ENCODE measurements around the gene ENKD1.

- TF ChIP-seq RARB (CRISPR knock-in tag; IDR thresholded peaks at IDR 0.05) (no peak), CREB5 (CRISPR knock-in tag; IDR thresholded peaks at IDR 0.05; ENCODE audit: low read depth) (no peak), CSDC2 (CRISPR knock-in tag; IDR thresholded peaks at IDR 0.05) (no peak), TCF4 (CRISPR knock-in tag; IDR thresholded peaks at IDR 0.05; ENCODE audit: borderline replicate concordance) (no peak), TOX (CRISPR knock-in tag; IDR thresholded peaks at IDR 0.05; ENCODE audit: borderline replicate concordance) (no peak)
Measured at GRCh38 chr16:67657017-67657608, 9.4 kb downstream of the ENKD1 start.

Data from SK-N-SH treated with all-trans-retinoic acid at 6 μM for 48 hours (cell line).